Forelimb muscle (tissue), 1 donor: ENCODE measurements around the gene NBPF26. TPM values are rescaled to one million over a fixed set of nuclear protein-coding genes. Genes with fewer than 3 reads are reported as not detected.
A peak's percentile ranks its signal among the peaks of the same experiment; 100 is the strongest.
"Not testable (repeated sequence)": the region's sequence is repeated elsewhere in the genome, so short reads cannot be mapped to it uniquely, and the experiment has no call there.

Source experiments
- DNase-seq: peaks from one replicate; pipeline ENCODE4 v3.0.0-alpha.2; 2013; ENCODE audit warnings: low read depth
- polyA plus RNA-seq: library from polyadenylated mRNA; unstranded; fragments of 120-200 nt; gene quantifications from one replicate; pipeline ENCODE4 v1.2.1, GENCODE V29; 2013; ENCODE audit not compliant: insufficient read length

Gene NBPF26
- 15.6 TPM for polyA plus RNA-seq

GRCh38 chr1:120723715-120724402 lies at the start of gene NBPF26:
NBPF26 (plus strand) TSS chr1:120723945.
- peak; percentile 25 for DNase-seq

- not testable (repeated sequence) for DNase-seq
Observed at GRCh38 chr1:120680106-120680819, 43.5 kb upstream of the NBPF26 start.

- DNase-seq, result not testable (repeated sequence)
Observed at GRCh38 chr1:120680938-120681337, 42.8 kb upstream of the NBPF26 start.

- DNase-seq, result not testable (repeated sequence)
Observed at GRCh38 chr1:120684397-120684796, 39.3 kb upstream of the NBPF26 start.

GRCh38 chr1:120685622-120686021 lies 38.1 kb upstream of the NBPF26 start:
- DNase-seq, result not testable (repeated sequence)

GRCh38 chr1:120687250-120687649 lies 36.5 kb upstream of the NBPF26 start:
- DNase-seq, result not testable (repeated sequence)

GRCh38 chr1:120700807-120701562 lies 22.8 kb upstream of the NBPF26 start:
- not testable (repeated sequence) for DNase-seq

GRCh38 chr1:120723358-120723714 lies 409 bp upstream of the NBPF26 start:
- not testable (repeated sequence) for DNase-seq

GRCh38 chr1:120724507-120724906 lies 762 bp downstream of the NBPF26 start:
- DNase-seq, result not testable (repeated sequence)

GRCh38 chr1:120728811-120729210 lies 5.1 kb downstream of the NBPF26 start:
- not testable (repeated sequence) for DNase-seq

GRCh38 chr1:120769090-120769489 lies 45.3 kb downstream of the NBPF26 start:
- not testable (repeated sequence) for DNase-seq

GRCh38 chr1:120805452-120805851 lies 81.7 kb downstream of the NBPF26 start:
- not testable (repeated sequence) for DNase-seq

- DNase-seq, result not testable (repeated sequence)
Observed at GRCh38 chr1:120811822-120812221, 88.1 kb downstream of the NBPF26 start.

- not testable (repeated sequence) for DNase-seq
Observed at GRCh38 chr1:120825051-120825450, 101.3 kb downstream of the NBPF26 start.

- not testable (repeated sequence) for DNase-seq
Observed at GRCh38 chr1:120826623-120827022, 102.9 kb downstream of the NBPF26 start.

- DNase-seq, result not testable (repeated sequence)
Observed at GRCh38 chr1:120844186-120844944, 120.6 kb downstream of the NBPF26 start.

GRCh38 chr1:120844945-120845330 lies 121.2 kb downstream of the NBPF26 start:
- not testable (repeated sequence) for DNase-seq

GRCh38 chr1:120849400-120850286 lies 125.9 kb downstream of the NBPF26 start:
- DNase-seq, result not testable (repeated sequence)

GRCh38 chr1:120850287-120850536 lies 126.5 kb downstream of the NBPF26 start:
- not testable (repeated sequence) for DNase-seq

GRCh38 chr1:120850537-120851421 lies 127.0 kb downstream of the NBPF26 start:
- peak; percentile 80 for DNase-seq
